Measurements from ENCODE around the gene PRKCSH. TPM values are rescaled to one million over a fixed set of nuclear protein-coding genes. Genes with fewer than 3 reads are reported as not detected.

The PRKCSH gene
- total and polyA plus RNA-seq, 10 of the 15 experiments (the other 5 are each of a cell fraction or from before 2014, with no cell fraction given): 1.1 to 280 (median 44.1) TPM

GRCh38 chr19:11435057-11435832, at the start of gene PRKCSH, which contains the start of gene ODAD3 (continued):
- TF ChIP-seq ZNF592 (IDR thresholded peaks at IDR 0.05) (peak; percentile 100), MXI1 (IDR thresholded peaks at IDR 0.05; ENCODE audit: low read depth, low read length) (peak; percentile 75), CBX3 (IDR thresholded peaks at IDR 0.05; ENCODE audit: borderline replicate concordance, low read depth) (no peak), CHD1 (IDR thresholded peaks at IDR 0.05; ENCODE audit: low read depth, low read length) (no peak), TBL1XR1 (IDR thresholded peaks at IDR 0.05; ENCODE audit: low read depth, low read length) (peak; percentile 68; the same call in 1 of the 2 replicates), CBX5 (IDR thresholded peaks at IDR 0.05; ENCODE audit: low read depth) (no peak), BMI1 (IDR thresholded peaks at IDR 0.05; ENCODE audit: borderline replicate concordance) (peak; percentile 98), BCL3 (IDR thresholded peaks at IDR 0.05; ENCODE audit: borderline replicate concordance, insufficient read depth, low read depth, low read length, poor library complexity, severe bottlenecking) (no peak), GATAD2B (conservative IDR thresholded peaks at IDR 0.05; ENCODE audit: low read depth) (no peak), ZBTB11 (CRISPR knock-in tag; IDR thresholded peaks at IDR 0.05) (peak; percentile 9; the same call in 1 of the 2 replicates), POLR2A (IDR thresholded peaks at IDR 0.05; ENCODE audit: low read depth, low read length) (peak; percentile 86), CEBPZ (IDR thresholded peaks at IDR 0.05; ENCODE audit: low read depth, low read length) (no peak), ZNF207 (IDR thresholded peaks at IDR 0.05; ENCODE audit: borderline replicate concordance) (peak; percentile 39; the same call in 1 of the 2 replicates), CEBPB (IDR thresholded peaks at IDR 0.05; ENCODE audit: borderline replicate concordance in 1 of 2, low read depth in 2 of 2, low read length in 2 of 2) (peak in 1 of 2 experiments; percentile 8; a peak in 1 of 4 replicates), GABPA (IDR thresholded peaks at IDR 0.05; ENCODE audit: low read depth) (peak; percentile 98), MEF2B (IDR thresholded peaks at IDR 0.05; ENCODE audit: partially characterized antibody, poor library complexity, severe bottlenecking) (peak; percentile 72)

All from GM12878 (cell line).